SK-N-SH (cell line): ENCODE results near the gene UGT2B11.

Experiments
- CTCF ChIP-seq: fragments of 200-600 bp; sonication (generic); IDR thresholded peaks from 2 replicates; pipeline ENCODE4 v1.6.1; 2017; ENCODE audit warnings: antibody characterized with exemption, mild to moderate bottlenecking, moderate library complexity
- GABPA ChIP-seq: IDR thresholded peaks from 2 replicates; pipeline ENCODE4 v1.4.0; 2012; ENCODE audit warnings: low read depth, mild to moderate bottlenecking
- NRF1 ChIP-seq: IDR thresholded peaks from 2 replicates; pipeline ENCODE4 v1.6.1; 2012; ENCODE audit warnings: low read depth, mild to moderate bottlenecking, low read length
- SMC3 ChIP-seq: IDR thresholded peaks from 2 replicates; pipeline ENCODE4 v1.6.1; 2012; ENCODE audit warnings: low read depth, low read length, improper control_type of control experiment
- TAF1 ChIP-seq: IDR thresholded peaks from 2 replicates; pipeline ENCODE4 v1.6.1; 2012; ENCODE audit warnings: low read depth, mild to moderate bottlenecking, low read length, moderate library complexity, borderline replicate concordance

GRCh38 chr4:69239557-69240168 is 25.1 kb upstream of the UGT2B11 start:
- no peak for TF ChIP-seq CTCF
- TF ChIP-seq NRF1, result no peak
- TF ChIP-seq GABPA, result no peak
- no peak for TF ChIP-seq SMC3
- TF ChIP-seq TAF1, result no peak
